ENCODE measurements around the gene TYW1. TPM values are rescaled to one million over a fixed set of nuclear protein-coding genes. Genes with fewer than 3 reads are reported as not detected.
A peak's percentile ranks its signal among the peaks of the same experiment; 100 is the strongest.
"Not testable (repeated sequence)": the region's sequence is repeated elsewhere in the genome, so short reads cannot be mapped to it uniquely, and the experiment has no call there.

TYW1 gene
- total RNA-seq, 1 experiment from 2014 or later: 24.5 TPM

GRCh38 chr7:67052161-67052560 lies 55.5 kb downstream of the TYW1 start:
- intact Hi-C loops (cut with micrococcal nuclease; ENCODE audit: unreplicated experiment); H3K27ac ChIP-seq (ENCODE audit: low read length); H3K9me3 ChIP-seq (ENCODE audit: control insufficient read depth, insufficient read depth, low read depth, low read length); DNase-seq (ENCODE audit: low read depth, low spot score); H3K4me3 ChIP-seq (ENCODE audit: low read depth in 2 of 2, low read length in 2 of 2); BruUV-seq (replicated peaks); H3K4me1 ChIP-seq (ENCODE audit: control insufficient read depth, insufficient read depth, low read length); H3K36me3 ChIP-seq (ENCODE audit: control insufficient read depth, insufficient read depth, low read length); CTCF ChIA-PET; in situ Hi-C loops (cut with HindIII; ENCODE audit: low pct_unique_long_range_greater_than_20kb, low sequenced_read_pairs); POLR2A ChIA-PET; H3K27me3 ChIP-seq (ENCODE audit: control insufficient read depth, insufficient read depth, low read length); ATAC-seq: not testable (repeated sequence)

GRCh38 chr7:67056683-67057082 lies 60.0 kb downstream of the TYW1 start:
- no TSS peak for BruUV-seq (replicated peaks)
- TF ChIP-seq CTCF (IDR thresholded peaks at IDR 0.05) (no peak), SIN3A (IDR thresholded peaks at IDR 0.05; ENCODE audit: borderline replicate concordance, insufficient read depth, low read depth, low read length) (no peak), TCF7L2 (IDR thresholded peaks at IDR 0.05; ENCODE audit: low read depth, low read length) (no peak), POLR2AphosphoS5 (IDR thresholded peaks at IDR 0.05; ENCODE audit: low read depth, low read length) (no peak), REST (IDR thresholded peaks at IDR 0.05; ENCODE audit: insufficient read depth in 1 of 2, low read depth in 2 of 2, low read length in 1 of 2) (no peak)
- Histone ChIP-seq H3K4me3 (ENCODE audit: low read depth in 2 of 2, low read length in 2 of 2) (no peak overlapping the region), H3K36me3 (ENCODE audit: control insufficient read depth, insufficient read depth, low read length) (no peaks in the 10 kb centered on the region), H3K9me3 (ENCODE audit: control insufficient read depth, insufficient read depth, low read depth, low read length) (no peaks in the 10 kb centered on the region), H3K4me1 (ENCODE audit: control insufficient read depth, insufficient read depth, low read length) (no peaks in the 10 kb centered on the region), H3K27ac (ENCODE audit: low read length) (no peak overlapping the region), H3K27me3 (ENCODE audit: control insufficient read depth, insufficient read depth, low read length) (no peaks in the 10 kb centered on the region)
- in situ Hi-C loops (cut with HindIII; ENCODE audit: low pct_unique_long_range_greater_than_20kb, low sequenced_read_pairs) (no loop called here), intact Hi-C loops (cut with micrococcal nuclease; ENCODE audit: unreplicated experiment) (no loop called here)
- ATAC-seq (no peak), DNase-seq (ENCODE audit: low read depth, low spot score) (no peak)
- ChIA-PET POLR2A (no interaction called here), CTCF (no interaction called here)

- in situ Hi-C loops (cut with HindIII; ENCODE audit: low pct_unique_long_range_greater_than_20kb, low sequenced_read_pairs); BruUV-seq (replicated peaks); ATAC-seq; DNase-seq (ENCODE audit: low read depth, low spot score); H3K9me3 ChIP-seq (ENCODE audit: control insufficient read depth, insufficient read depth, low read depth, low read length); POLR2A ChIA-PET; H3K27me3 ChIP-seq (ENCODE audit: control insufficient read depth, insufficient read depth, low read length); H3K36me3 ChIP-seq (ENCODE audit: control insufficient read depth, insufficient read depth, low read length); H3K4me1 ChIP-seq (ENCODE audit: control insufficient read depth, insufficient read depth, low read length); CTCF ChIA-PET; H3K27ac ChIP-seq (ENCODE audit: low read length); intact Hi-C loops (cut with micrococcal nuclease; ENCODE audit: unreplicated experiment); H3K4me3 ChIP-seq (ENCODE audit: low read depth in 2 of 2, low read length in 2 of 2): not testable (repeated sequence)
These were observed 64.7 kb downstream of the TYW1 start for GRCh38 chr7:67061321-67061720.

GRCh38 chr7:67062802-67063201 lies 66.2 kb downstream of the TYW1 start:
- H3K4me3 ChIP-seq (ENCODE audit: low read depth in 2 of 2, low read length in 2 of 2); intact Hi-C loops (cut with micrococcal nuclease; ENCODE audit: unreplicated experiment); H3K27me3 ChIP-seq (ENCODE audit: control insufficient read depth, insufficient read depth, low read length); CTCF ChIA-PET; H3K4me1 ChIP-seq (ENCODE audit: control insufficient read depth, insufficient read depth, low read length); DNase-seq (ENCODE audit: low read depth, low spot score); ATAC-seq; H3K36me3 ChIP-seq (ENCODE audit: control insufficient read depth, insufficient read depth, low read length); H3K9me3 ChIP-seq (ENCODE audit: control insufficient read depth, insufficient read depth, low read depth, low read length); H3K27ac ChIP-seq (ENCODE audit: low read length); in situ Hi-C loops (cut with HindIII; ENCODE audit: low pct_unique_long_range_greater_than_20kb, low sequenced_read_pairs): not testable (repeated sequence)
- POLR2A ChIA-PET: interaction anchor here (0.6 kb wide), 1 partner anchor 1481 kb away, joined by 3 read pairs; no protein-coding TSS in a partner anchor
- TSS peak; percentile 60 for BruUV-seq (replicated peaks)

GRCh38 chr7:67066950-67067622 lies 70.5 kb downstream of the TYW1 start:
- intact Hi-C loops (cut with micrococcal nuclease; ENCODE audit: unreplicated experiment); POLR2A ChIA-PET; in situ Hi-C loops (cut with HindIII; ENCODE audit: low pct_unique_long_range_greater_than_20kb, low sequenced_read_pairs); H3K4me1 ChIP-seq (ENCODE audit: control insufficient read depth, insufficient read depth, low read length); H3K9me3 ChIP-seq (ENCODE audit: control insufficient read depth, insufficient read depth, low read depth, low read length); H3K4me3 ChIP-seq (ENCODE audit: low read depth in 2 of 2, low read length in 2 of 2); H3K27ac ChIP-seq (ENCODE audit: low read length); DNase-seq (ENCODE audit: low read depth, low spot score); H3K36me3 ChIP-seq (ENCODE audit: control insufficient read depth, insufficient read depth, low read length); ATAC-seq; CTCF ChIA-PET; H3K27me3 ChIP-seq (ENCODE audit: control insufficient read depth, insufficient read depth, low read length); BruUV-seq (replicated peaks): not testable (repeated sequence)

Data from Panc1 (cell line).